ENCODE measurements around the gene PCDHGB3.
"Not testable (repeated sequence)": the region's sequence is repeated elsewhere in the genome, so short reads cannot be mapped to it uniquely, and the experiment has no call there.

PCDHGB3 gene

DNA sequence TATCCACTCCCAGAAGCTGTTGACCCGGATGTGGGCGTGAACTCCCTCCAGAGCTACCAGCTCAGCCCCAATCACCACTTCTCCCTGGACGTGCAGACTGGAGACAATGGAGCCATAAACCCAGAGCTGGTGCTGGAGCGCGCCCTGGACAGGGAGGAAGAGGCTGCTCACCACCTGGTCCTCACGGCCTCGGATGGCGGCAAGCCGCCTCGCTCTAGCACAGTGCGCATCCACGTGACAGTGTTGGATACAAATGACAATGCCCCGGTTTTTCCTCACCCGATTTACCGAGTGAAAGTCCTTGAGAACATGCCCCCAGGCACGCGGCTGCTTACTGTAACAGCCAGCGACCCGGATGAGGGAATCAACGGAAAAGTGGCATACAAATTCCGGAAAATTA is 23.2 kb downstream of the PCDHGB3 start:
- no peak for DNase-seq

DNA sequence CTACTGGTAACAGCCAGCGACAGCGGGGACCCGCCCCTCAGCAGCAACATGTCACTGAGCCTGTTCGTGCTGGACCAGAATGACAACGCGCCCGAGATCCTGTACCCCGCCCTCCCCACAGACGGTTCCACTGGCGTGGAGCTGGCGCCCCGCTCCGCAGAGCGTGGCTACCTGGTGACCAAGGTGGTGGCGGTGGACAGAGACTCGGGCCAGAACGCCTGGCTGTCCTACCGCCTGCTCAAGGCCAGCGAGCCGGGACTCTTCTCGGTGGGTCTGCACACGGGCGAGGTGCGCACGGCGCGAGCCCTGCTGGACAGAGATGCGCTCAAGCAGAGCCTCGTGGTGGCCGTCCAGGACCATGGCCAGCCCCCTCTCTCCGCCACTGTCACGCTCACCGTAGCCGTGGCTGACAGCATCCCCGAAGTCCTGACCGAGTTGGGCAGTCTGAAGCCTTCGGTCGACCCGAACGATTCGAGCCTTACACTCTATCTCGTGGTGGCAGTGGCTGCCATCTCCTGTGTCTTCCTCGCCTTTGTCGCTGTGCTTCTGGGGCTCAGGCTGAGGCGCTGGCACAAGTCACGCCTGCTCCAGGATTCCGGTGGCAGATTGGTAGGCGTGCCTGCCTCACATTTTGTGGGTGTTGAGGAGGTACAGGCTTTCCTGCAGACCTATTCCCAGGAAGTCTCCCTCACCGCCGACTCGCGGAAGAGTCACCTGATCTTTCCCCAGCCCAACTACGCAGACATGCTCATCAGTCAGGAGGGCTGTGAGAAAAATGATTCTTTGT is 24.6 kb downstream of the PCDHGB3 start:
- not testable (repeated sequence) for DNase-seq

DNA sequence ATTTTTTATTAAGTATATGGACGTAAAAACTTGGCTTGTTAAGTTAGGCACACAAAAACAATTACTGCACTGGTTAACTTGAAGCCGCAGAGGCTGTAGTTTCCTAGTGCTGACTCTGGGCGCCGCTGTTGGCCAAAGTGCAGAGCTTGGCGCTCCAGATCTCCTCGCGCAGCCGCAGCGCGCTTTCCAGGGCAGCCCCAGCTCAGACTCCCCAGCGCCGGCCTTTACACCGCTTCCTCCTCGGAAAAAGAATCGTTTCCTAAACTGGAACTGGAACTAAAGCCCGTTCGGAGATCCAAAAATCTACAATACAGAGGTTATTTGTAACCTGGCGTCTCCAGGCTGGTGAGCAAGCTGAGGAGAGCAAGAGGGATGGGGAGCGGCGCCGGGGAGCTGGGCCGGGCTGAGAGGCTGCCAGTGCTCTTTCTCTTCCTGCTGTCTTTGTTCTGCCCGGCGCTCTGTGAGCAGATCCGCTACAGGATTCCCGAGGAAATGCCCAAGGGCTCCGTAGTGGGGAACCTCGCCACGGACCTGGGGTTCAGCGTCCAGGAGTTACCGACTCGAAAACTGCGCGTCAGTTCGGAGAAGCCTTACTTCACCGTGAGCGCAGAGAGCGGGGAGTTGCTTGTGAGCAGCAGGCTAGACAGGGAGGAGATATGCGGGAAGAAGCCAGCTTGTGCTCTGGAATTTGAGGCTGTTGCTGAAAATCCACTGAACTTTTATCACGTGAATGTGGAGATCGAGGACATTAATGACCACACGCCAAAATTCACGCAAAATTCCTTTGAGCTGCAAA is 27.9 kb downstream of the PCDHGB3 start, which contains the start of gene PCDHGB5:
Gene PCDHGB5, plus strand, starts transcription at position 192 of the 796 bp plus-strand sequence. Its CDS starts 181 bp downstream, at position 373.
- DNase-seq, result not testable (repeated sequence)

DNA sequence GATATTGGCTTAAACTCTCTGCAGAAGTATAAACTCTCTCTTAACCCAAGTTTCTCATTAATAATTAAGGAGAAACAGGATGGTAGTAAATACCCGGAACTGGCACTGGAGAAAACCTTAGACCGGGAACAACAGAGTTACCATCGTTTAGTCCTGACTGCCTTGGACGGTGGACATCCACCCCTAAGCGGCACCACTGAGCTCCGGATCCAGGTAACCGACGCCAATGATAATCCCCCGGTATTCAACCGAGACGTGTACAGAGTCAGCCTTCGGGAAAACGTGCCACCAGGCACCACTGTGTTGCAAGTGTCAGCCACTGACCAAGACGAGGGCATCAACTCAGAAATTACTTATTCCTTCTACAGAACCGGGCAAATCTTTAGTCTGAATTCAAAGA is 28.6 kb downstream of the PCDHGB3 start:
- DNase-seq, result no peak

GRCh38 chr5:141399555-141400258 is 29.7 kb downstream of the PCDHGB3 start:
- DNase-seq, result no peak

DNA sequence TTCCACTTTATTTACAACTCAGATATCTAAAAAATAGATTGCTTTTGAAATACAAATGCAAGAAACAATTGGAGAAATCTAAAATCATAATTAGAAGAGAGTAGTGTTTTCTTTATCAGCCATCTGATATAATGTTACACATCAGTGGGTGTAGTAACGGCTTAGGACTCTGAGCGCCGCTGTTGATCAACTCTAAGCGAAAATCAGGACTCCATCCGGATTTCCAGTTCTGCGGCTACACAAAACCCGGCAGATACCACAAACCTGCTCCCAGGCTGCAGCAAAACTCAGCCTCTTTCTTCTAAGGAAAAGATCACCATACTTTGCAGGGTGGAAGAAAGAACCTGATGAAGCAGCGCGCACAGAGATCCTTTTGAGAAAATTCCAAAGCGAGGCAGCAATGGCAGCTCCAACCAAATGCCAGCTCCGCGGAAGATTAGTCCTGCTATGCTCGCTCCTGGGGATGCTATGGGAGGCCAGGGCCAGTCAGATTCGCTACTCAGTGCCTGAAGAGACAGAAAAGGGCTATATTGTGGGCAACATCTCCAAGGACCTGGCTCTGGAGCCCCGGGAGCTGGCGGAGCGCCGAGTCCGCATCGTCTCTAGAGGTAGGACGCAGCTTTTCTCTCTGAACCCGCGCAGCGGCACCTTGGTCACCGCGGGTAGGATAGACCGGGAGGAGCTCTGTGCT is 32.7 kb downstream of the PCDHGB3 start, which contains the start of gene PCDHGA9:
Gene PCDHGA9, plus strand, starts transcription at position 226 of the 691 bp plus-strand sequence. Its CDS starts 175 bp downstream, at position 401.
- DNase-seq, result no peak

DNA sequence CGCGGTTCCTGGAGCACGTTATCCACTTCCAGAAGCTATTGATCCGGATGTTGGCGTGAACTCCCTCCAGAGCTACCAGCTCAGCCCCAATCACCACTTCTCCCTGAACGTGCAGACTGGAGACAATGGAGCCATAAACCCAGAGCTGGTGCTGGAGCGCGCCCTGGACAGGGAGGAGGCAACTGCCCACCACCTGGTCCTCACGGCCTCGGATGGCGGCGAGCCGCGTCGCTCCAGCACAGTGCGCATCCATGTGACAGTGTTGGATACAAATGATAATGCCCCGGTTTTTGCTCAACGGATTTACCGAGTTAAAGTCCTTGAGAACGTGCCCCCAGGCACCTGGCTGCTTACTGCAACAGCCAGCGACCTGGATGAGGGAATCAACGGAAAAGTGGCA is 33.3 kb downstream of the PCDHGB3 start:
- DNase-seq, result no peak

GRCh38 chr5:141407790-141408505 is 37.9 kb downstream of the PCDHGB3 start, which contains the start of gene PCDHGB6:
Gene PCDHGB6, plus strand, starts transcription at chr5:141408021. Its CDS starts 182 bp downstream, at chr5:141408203.
- DNase-seq, result not testable (repeated sequence)

GRCh38 chr5:141409598-141410306 is 39.7 kb downstream of the PCDHGB3 start:
- no peak for DNase-seq

- DNase-seq, result no peak
These were observed 41.5 kb downstream of the PCDHGB3 start for GRCh38 chr5:141411575-141411974.

DNA sequence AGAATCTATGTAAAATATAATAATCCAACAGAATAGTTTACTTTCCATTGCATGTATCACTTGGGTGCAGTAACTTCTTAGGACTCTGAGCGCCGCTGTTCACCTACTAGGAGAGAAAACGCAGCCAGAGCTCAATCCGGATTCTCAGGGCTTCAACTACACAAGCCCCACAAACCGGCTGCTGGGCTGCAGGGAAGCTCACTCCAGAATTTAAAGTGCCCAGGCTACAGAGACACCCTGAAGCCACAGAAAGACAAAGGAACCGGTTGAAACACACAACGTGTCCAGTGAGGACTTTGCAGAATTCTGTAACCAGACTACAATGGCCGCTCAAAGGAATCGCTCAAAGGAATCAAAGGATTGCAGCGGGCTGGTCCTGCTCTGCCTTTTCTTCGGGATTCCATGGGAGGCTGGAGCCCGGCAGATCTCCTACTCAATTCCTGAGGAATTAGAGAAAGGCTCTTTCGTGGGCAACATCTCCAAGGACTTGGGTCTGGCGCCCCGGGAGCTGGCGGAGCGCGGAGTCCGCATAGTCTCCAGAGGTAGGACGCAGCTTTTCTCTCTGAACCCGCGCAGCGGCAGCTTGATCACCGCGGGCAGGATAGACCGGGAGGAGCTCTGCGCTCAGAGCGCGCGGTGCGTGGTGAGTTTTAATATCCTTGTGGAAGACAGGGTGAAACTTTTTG is 43.0 kb downstream of the PCDHGB3 start, which contains the start of gene PCDHGA10:
Gene PCDHGA10, plus strand, starts transcription at position 134 of the 686 bp plus-strand sequence. Its CDS starts 189 bp downstream, at position 323.
- no peak for DNase-seq

GRCh38 chr5:141413540-141414069 is 43.6 kb downstream of the PCDHGB3 start:
- no peak for DNase-seq

DNA sequence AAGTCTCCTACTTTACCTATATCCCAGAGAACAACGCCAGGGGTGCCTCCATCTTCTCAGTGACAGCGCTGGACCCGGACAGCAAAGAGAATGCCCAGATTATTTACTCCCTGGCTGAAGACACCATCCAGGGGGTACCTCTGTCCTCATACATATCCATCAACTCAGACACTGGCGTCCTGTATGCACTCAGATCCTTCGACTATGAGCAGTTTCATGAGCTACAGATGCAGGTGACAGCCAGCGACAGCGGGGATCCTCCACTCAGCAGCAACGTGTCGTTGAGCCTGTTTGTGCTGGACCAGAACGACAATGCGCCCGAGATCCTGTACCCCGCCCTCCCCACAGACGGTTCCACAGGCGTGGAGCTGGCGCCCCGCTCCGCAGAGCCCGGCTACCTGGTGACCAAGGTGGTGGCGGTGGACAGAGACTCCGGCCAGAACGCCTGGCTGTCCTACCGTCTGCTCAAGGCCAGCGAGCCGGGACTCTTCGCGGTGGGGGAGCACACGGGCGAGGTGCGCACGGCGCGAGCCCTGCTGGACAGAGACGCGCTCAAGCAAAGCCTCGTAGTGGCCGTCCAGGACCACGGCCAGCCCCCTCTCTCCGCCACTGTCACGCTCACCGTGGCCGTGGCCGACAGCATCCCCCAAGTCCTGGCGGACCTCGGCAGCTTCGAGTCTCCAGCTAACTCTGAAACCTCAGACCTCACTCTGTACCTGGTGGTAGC is 44.7 kb downstream of the PCDHGB3 start:
- DNase-seq, result not testable (repeated sequence)

DNA sequence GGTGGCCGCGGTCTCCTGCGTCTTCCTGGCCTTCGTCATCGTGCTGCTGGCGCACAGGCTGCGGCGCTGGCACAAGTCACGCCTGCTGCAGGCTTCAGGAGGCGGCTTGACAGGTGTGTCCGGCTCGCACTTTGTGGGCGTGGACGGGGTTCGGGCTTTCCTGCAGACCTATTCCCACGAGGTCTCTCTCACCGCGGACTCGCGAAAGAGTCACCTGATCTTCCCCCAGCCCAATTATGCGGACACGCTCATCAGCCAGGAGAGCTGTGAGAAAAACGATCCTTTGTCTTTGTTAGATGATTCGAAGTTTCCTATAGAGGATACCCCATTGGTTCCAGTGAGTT is 45.2 kb downstream of the PCDHGB3 start:
- DNase-seq, result not testable (repeated sequence)

- not testable (repeated sequence) for DNase-seq
These were observed 47.6 kb downstream of the PCDHGB3 start, which contains the start of gene PCDHGB7 for GRCh38 chr5:141417494-141418172. Gene PCDHGB7, plus strand, starts transcription at chr5:141417677. Its CDS starts 183 bp downstream, at chr5:141417860.

DNA sequence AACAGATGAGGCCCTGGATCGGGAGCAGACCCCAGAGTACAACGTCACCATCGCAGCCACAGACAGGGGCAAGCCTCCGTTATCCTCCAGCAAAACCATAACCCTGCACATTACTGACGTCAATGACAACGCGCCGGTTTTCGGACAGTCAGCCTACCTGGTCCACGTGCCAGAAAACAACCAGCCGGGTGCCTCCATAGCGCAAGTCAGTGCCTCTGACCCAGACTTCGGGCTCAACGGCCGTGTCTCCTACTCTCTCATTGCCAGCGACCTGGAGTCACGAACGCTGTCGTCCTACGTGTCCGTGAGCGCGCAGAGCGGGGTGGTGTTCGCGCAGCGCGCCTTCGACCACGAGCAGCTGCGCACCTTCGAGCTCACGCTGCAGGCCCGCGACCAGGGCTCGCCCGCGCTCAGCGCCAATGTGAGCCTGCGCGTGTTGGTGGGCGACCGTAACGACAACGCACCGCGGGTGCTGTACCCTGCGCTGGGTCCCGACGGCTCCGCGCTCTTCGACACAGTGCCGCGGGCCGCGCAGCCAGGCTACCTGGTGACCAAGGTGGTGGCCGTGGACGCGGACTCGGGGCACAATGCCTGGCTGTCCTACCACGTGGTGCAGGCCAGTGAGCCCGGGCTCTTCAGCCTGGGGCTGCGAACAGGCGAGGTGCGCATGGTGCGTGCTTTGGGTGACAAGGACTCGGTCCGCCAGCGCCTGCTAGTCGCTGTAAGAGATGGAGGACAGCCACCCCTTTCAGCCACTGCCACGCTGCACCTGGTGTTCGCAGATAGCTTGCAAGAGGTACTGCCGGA is 49.2 kb downstream of the PCDHGB3 start:
- DNase-seq, result no peak

GRCh38 chr5:141420855-141421488 is 50.9 kb downstream of the PCDHGB3 start, which contains the start of gene PCDHGA11:
Gene PCDHGA11, plus strand, starts transcription at chr5:141421051. Its CDS starts 177 bp downstream, at chr5:141421228.
- no peak for DNase-seq
